Nephron (organoid): ENCODE measurements around the gene ATP6V0C.
A peak's percentile ranks its signal among the peaks of the same experiment; 100 is the strongest.
"Not testable (repeated sequence)": the region's sequence is repeated elsewhere in the genome, so short reads cannot be mapped to it uniquely, and the experiment has no call there.

ENCODE experiments used
- H3K27ac Mint-ChIP-seq, 3 experiments: 2 replicates each; pipeline ENCODE4 v1.8.0; 2020; ENCODE audit warnings: mixed read lengths in 3 of 3, mild to moderate bottlenecking in 2 of 3, moderate library complexity in 1 of 3
- H3K27me3 Mint-ChIP-seq: 2 replicates; pipeline ENCODE4 v1.8.0; 2021; ENCODE audit warnings: low read depth, mild to moderate bottlenecking, moderate library complexity, mixed read lengths
- H3K36me3 Mint-ChIP-seq: 2 replicates; pipeline ENCODE4 v1.8.0; 2020; ENCODE audit warnings: low read depth, mixed read lengths
- H3K4me1 Mint-ChIP-seq: 2 replicates; pipeline ENCODE4 v1.8.0; 2020; ENCODE audit warnings: mixed read lengths
- H3K4me3 Mint-ChIP-seq, 3 experiments: 2 replicates each; pipeline ENCODE4 v1.8.0; 2020; ENCODE audit warnings: mild to moderate bottlenecking in 3 of 3, mixed read lengths in 3 of 3, moderate library complexity in 2 of 3
- H3K9me3 Mint-ChIP-seq: 2 replicates; pipeline ENCODE4 v1.8.0; 2020; ENCODE audit warnings: mixed read lengths
- CTCF ChIP-seq, 3 experiments: fragments of 200-600 bp; sonication (generic); IDR thresholded peaks; one replicate each; pipeline ENCODE4 v1.5.0; 2021; ENCODE audit warnings: antibody characterized with exemption in 3 of 3; ENCODE audit not compliant: unreplicated experiment in 3 of 3

The ATP6V0C gene

GRCh38 chr16:2477327-2477726 is 36.4 kb upstream of the ATP6V0C start:
- Mint-ChIP-seq H3K9me3 (no peaks in the 10 kb centered on the region), H3K4me3 (peak overlapping the region; percentile 49 to 85 (median 85)), H3K27ac (peak overlapping the region in 2 of 3 experiments; percentile 46 to 82), H3K36me3 (no peaks in the 10 kb centered on the region), H3K27me3 (peaks cover 9% of the 10 kb centered on the region), H3K4me1 (peaks cover 34% of the 10 kb centered on the region)
- no peak for TF ChIP-seq CTCF (IDR thresholded peaks at IDR 0.05; ENCODE audit: unreplicated experiment in 3 of 3)

GRCh38 chr16:2478279-2478678 is 35.5 kb upstream of the ATP6V0C start:
- H3K4me1 Mint-ChIP-seq: peaks cover 40% of the 10 kb centered on the region
- no peaks in the 10 kb centered on the region for H3K9me3 Mint-ChIP-seq
- H3K4me3 Mint-ChIP-seq: no peak overlapping the region
- no peak for TF ChIP-seq CTCF (IDR thresholded peaks at IDR 0.05; ENCODE audit: unreplicated experiment in 3 of 3)
- peak overlapping the region in 1 of 3 experiments; percentile 17 for H3K27ac Mint-ChIP-seq
- no peaks in the 10 kb centered on the region for H3K36me3 Mint-ChIP-seq
- peaks cover 9% of the 10 kb centered on the region for H3K27me3 Mint-ChIP-seq

- H3K4me3 Mint-ChIP-seq: peak overlapping the region in 1 of 3 experiments; percentile 50
- H3K36me3 Mint-ChIP-seq, H3K27me3 Mint-ChIP-seq, H3K27ac Mint-ChIP-seq, H3K9me3 Mint-ChIP-seq: not testable (repeated sequence)
- H3K4me1 Mint-ChIP-seq: peaks cover 56% of the 10 kb centered on the region
Observed at GRCh38 chr16:2479996-2480395, 33.8 kb upstream of the ATP6V0C start.

DNA sequence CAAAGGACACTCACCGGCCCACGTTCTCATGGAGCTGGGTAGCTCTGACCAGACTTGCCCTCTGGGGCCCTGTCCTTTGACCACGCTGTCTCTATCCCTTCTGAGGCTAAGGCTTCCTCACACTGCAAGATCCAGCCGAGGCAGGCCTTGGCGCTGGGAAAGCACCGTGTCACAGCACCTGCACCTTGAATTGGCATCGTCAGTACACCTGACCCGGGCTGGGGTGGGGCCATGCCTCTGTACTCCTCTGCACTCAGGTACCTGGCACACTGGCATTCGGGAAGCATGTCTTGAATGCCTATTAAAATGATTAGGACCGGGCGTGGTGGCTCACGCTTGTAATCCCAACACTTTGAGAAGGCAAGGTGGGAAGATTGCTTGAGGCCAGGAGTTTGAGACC is 32.8 kb upstream of the ATP6V0C start:
- TF ChIP-seq CTCF (IDR thresholded peaks at IDR 0.05; ENCODE audit: unreplicated experiment in 3 of 3): no peak
- H3K27me3 Mint-ChIP-seq: peaks cover 7% of the 10 kb centered on the region
- peaks cover 61% of the 10 kb centered on the region for H3K4me1 Mint-ChIP-seq
- H3K27ac Mint-ChIP-seq: no peak overlapping the region
- H3K36me3 Mint-ChIP-seq: no peaks in the 10 kb centered on the region
- no peak overlapping the region for H3K4me3 Mint-ChIP-seq
- H3K9me3 Mint-ChIP-seq: no peaks in the 10 kb centered on the region

DNA sequence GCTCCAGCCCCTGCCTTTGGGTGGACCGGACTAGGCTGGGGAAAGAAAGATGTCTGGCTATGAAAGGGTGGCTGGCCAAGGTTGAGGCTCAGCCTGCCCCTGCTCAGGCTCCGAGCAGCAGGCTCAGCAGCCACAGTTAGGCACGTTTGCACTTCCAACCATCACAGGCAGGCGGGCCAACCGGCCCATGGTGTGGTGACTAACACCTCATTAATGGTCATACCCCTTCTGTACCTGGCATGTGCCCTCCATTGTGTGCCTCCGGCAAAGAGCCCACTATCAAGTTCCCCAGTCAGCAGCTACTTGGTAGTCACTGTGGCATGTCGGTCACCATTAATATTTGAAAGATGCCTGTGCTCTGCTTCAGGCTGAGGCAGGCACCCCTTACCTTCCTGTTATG is 32.1 kb upstream of the ATP6V0C start:
- no peak for TF ChIP-seq CTCF (IDR thresholded peaks at IDR 0.05; ENCODE audit: unreplicated experiment in 3 of 3)

DNA sequence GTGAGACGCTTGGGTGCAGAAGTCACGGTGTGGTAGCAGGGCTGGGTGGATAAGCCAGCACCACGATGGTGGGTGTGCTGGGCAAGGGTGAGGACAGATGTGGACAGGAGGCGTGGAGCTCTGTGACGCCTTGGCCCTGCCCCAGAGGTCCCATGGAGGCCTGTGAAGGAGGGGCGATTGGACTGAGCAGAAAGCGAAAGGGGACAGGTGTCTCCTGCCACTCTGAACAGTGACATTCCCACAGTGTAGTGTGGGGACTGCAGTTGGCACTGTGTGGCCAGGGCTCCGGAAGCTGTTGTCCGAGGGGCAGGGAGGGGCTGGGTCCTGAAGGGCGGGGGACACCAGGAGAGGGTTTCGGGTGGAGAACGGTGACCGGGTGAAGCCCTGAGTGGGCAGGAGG is 31.5 kb upstream of the ATP6V0C start:
- Mint-ChIP-seq H3K9me3 (no peaks in the 10 kb centered on the region), H3K36me3 (no peaks in the 10 kb centered on the region), H3K27me3 (no peaks in the 10 kb centered on the region), H3K4me3 (peak overlapping the region in 2 of 3 experiments; percentile 35 to 37), H3K4me1 (peaks cover 61% of the 10 kb centered on the region), H3K27ac (peak overlapping the region; percentile 30 to 91 (median 76))
- no peak for TF ChIP-seq CTCF (IDR thresholded peaks at IDR 0.05; ENCODE audit: unreplicated experiment in 3 of 3)

More for the DNA sequence above, 32.1 kb upstream of the ATP6V0C start:
- H3K4me3 Mint-ChIP-seq: peak overlapping the region in 1 of 3 experiments; percentile 37
- no peaks in the 10 kb centered on the region for H3K36me3 Mint-ChIP-seq
- H3K27ac Mint-ChIP-seq: peak overlapping the region in 2 of 3 experiments; percentile 46 to 91
- peaks cover 3% of the 10 kb centered on the region for H3K27me3 Mint-ChIP-seq
- H3K9me3 Mint-ChIP-seq: no peaks in the 10 kb centered on the region
- H3K4me1 Mint-ChIP-seq: peaks cover 60% of the 10 kb centered on the region
